HUES6 (cell line): Measurements from ENCODE around the gene PPP1R9B.
A peak's percentile ranks its signal among the peaks of the same experiment; 100 is the strongest.

Experiments used
- H3K27ac ChIP-seq: 2 replicates; pipeline ENCODE4 v1.7.0; 2013; ENCODE audit warnings: low read depth, mild to moderate bottlenecking, low read length, inconsistent platforms
- H3K27me3 ChIP-seq: 2 replicates; pipeline ENCODE4 v1.6.1; 2013; ENCODE audit warnings: low read length; ENCODE audit not compliant: control insufficient read depth, insufficient read depth
- H3K36me3 ChIP-seq: 2 replicates; pipeline ENCODE4 v1.6.1; 2013; ENCODE audit warnings: low read length; ENCODE audit not compliant: control insufficient read depth, insufficient read depth
- H3K4me1 ChIP-seq: 2 replicates; pipeline ENCODE4 v1.6.1; 2013; ENCODE audit warnings: low read length; ENCODE audit not compliant: control insufficient read depth, insufficient read depth
- H3K4me3 ChIP-seq: 2 replicates; pipeline ENCODE4 v1.5.1; 2013; ENCODE audit warnings: low read depth, low read length
- H3K9ac ChIP-seq: one replicate; pipeline ENCODE4 v1.6.1; 2013; ENCODE audit warnings: mild to moderate bottlenecking, low read length
- H3K9me3 ChIP-seq: 2 replicates; pipeline ENCODE4 v1.6.1; 2013; ENCODE audit warnings: low read depth, low read length; ENCODE audit not compliant: control insufficient read depth, insufficient read depth

The PPP1R9B gene

DNA sequence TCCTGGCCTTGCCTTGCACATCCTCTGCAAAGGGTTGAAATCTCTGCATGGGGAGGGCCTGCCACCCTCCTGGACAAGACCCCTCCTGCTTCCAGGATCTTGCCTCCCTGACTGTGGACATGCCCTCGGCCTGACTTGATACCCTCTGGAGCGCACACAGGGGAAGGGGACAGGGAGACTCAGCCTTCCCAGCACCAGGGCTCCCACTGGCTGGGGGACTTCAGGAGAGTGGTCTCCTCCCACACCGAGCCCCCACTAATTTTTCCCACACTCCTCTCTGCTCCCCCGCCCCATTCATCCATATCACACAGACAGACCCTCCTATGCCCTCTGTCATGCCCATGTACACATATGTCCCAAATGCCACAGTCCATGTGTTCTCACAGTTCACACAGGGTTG, 29.6 kb upstream of the PPP1R9B start:
- Histone ChIP-seq H3K36me3 (peaks cover under 1% of the 10 kb centered on the region; the same call in 1 of the 2 replicates), H3K27ac (no peak overlapping the region)

DNA sequence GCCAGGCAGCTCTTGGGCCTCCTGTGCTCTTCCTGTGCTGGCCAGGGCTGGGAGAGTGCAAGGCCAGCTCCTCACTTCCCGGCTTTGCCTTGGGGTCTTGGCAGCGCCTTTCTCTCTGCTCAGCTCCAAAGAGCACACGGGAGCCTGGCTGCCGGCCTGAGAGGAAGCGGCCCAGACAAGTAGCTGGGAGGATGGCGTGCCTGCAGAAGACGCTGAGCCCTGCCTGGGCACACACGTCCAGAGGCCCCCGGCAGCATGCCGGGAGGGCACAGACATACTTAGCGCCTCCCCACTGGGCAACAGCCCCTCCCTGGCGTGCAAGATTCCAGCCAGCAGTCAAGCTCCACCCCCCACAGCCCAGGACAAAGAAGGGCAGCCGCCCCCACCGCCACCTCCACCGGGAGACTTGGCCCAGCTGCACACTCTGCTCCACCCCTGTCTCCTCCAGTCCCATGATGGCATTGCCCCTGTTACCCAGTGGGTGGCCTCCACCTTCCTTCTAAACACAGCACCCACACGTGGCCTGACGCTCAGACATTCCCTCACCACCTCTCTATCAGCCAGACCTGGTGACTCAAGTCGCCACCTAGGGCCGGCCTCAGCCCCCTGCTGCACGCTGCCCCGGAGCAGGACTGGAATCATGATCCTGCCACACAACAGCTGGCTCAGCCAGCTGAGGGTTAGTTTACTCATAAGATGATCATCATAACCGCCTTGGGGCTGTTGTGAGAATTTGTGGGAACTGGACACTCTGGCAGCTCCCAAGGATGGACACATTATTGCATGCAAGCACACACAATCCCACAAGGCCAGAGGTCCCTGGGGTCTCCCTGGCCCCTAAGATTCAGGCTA, 27.7 kb upstream of the PPP1R9B start:
- Histone ChIP-seq H3K9me3 (no peaks in the 10 kb centered on the region), H3K27me3 (no peaks in the 10 kb centered on the region), H3K4me3 (peak overlapping the region; percentile 45), H3K27ac (peak overlapping the region; percentile 44; the same call in 1 of the 2 replicates), H3K9ac (peak overlapping the region; percentile 62), H3K36me3 (no peaks in the 10 kb centered on the region), H3K4me1 (peaks cover 33% of the 10 kb centered on the region)

More for the DNA sequence above, 29.6 kb upstream of the PPP1R9B start:
- Histone ChIP-seq H3K27me3 (no peaks in the 10 kb centered on the region), H3K4me3 (no peak overlapping the region), H3K9ac (no peak overlapping the region), H3K9me3 (no peaks in the 10 kb centered on the region), H3K4me1 (peaks cover 43% of the 10 kb centered on the region)

DNA sequence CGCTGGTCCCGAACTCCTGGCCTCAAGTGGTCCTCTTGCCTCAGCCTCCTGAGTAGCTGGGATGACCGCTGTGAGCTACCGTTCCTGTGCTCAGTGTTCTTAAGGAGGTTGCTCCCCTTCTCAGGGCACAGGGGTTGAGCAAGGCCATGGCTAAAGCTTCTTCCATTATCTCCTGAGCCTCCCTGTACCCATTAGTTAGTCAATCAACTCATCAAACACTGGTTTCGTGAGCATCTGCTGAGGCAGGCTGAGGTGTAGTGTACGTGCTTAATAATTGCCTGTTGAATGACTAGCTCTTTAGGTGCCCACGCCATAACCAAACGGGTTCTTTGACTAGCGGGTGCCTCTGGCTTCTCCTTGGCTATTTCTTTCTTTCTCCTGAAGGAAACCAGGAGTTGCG, 27.0 kb upstream of the PPP1R9B start:
- no peaks in the 10 kb centered on the region for H3K27me3 ChIP-seq
- peaks cover 32% of the 10 kb centered on the region for H3K4me1 ChIP-seq
- H3K36me3 ChIP-seq: no peaks in the 10 kb centered on the region
- no peaks in the 10 kb centered on the region for H3K9me3 ChIP-seq
- H3K27ac ChIP-seq: 0 out of 2 replicates have a peak overlapping the region, but pooled peaks have one; percentile 44
- H3K9ac ChIP-seq: peak overlapping the region; percentile 62
- peak overlapping the region; percentile 45 for H3K4me3 ChIP-seq

DNA sequence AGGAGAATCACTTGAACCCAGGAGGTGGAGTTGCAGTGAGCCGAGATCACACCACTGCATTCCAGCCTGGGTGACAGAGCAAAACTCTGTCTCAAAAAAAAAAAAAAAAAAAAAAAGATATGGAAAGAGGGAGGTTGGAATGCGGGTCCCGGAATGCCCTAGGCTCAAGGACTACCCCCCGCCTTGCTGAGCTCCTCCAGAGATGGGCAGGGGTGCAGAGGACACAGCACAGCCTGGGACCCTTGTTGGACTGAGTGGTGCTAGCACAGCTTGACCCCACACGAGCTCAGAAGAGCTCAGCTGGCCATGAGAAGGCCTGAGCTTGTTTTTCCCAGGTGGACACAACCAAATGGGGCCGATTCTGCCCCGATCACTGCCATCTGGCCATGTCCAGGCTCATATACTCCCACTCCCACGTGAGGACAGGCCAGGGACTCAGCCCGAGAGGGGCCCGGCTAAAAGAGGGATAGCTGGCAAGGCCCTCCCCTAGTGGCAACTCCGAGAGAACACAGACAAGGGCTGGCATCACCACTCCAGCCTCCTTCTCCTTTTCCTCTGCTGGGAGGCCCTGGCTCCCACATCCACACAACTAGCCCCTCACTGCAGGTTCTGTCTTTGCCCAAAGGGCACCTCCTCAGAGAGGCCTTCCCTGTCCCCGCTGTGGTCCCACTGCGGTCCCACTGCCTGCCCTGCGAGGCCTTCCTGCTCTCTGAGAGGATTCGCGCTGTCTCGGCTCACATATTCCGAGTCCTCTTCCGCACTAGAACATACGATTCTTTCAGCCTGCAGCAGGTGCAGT, 26.3 kb upstream of the PPP1R9B start:
- no peak overlapping the region for H3K9ac ChIP-seq
- H3K4me1 ChIP-seq: peaks cover 32% of the 10 kb centered on the region
- no peak overlapping the region for H3K4me3 ChIP-seq
- H3K36me3 ChIP-seq: no peaks in the 10 kb centered on the region
- no peaks in the 10 kb centered on the region for H3K9me3 ChIP-seq
- H3K27ac ChIP-seq: no peak overlapping the region
- no peaks in the 10 kb centered on the region for H3K27me3 ChIP-seq

DNA sequence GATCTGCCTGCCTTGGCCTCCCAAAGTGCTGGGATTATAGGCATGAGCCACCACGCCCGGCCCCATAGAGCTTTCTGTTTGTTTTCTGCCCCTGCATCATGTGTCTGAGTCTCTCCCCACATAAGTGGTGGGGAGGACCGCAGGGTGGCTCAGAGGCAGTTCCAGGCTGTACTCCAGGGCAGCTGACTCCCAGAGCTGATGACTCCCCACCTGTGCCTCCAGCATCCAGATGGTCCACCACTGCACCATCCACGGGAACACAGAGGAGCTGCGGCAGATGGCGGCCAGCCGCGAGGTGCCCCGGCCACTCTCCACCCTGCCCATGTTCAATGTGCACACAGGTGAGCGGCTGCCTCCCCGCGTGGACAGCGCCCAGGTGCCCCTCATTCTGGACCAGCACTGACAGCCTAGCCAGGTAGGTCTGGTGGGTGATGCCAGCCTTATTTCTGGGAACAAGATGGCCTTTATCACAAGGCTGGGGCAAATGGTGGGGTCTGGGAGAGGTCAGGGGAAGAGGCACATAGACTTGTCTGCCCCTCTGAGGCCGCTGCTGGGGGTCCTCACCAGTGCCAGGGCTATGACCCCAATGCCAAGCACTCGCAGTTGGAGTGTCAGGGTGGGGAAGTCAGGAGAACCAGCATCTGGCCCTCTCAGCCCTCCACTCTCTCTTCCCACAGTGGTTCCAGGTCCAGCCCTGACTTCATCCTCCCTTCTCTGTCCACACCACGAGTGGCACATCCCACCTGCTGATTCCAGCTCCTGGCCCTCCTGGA, 24.7 kb upstream of the PPP1R9B start:
- H3K27ac ChIP-seq: no peak overlapping the region
- H3K27me3 ChIP-seq: no peaks in the 10 kb centered on the region
- H3K9ac ChIP-seq: no peak overlapping the region
- peaks cover 32% of the 10 kb centered on the region for H3K4me1 ChIP-seq
- no peaks in the 10 kb centered on the region for H3K36me3 ChIP-seq
- H3K9me3 ChIP-seq: no peaks in the 10 kb centered on the region
- H3K4me3 ChIP-seq: no peak overlapping the region

DNA sequence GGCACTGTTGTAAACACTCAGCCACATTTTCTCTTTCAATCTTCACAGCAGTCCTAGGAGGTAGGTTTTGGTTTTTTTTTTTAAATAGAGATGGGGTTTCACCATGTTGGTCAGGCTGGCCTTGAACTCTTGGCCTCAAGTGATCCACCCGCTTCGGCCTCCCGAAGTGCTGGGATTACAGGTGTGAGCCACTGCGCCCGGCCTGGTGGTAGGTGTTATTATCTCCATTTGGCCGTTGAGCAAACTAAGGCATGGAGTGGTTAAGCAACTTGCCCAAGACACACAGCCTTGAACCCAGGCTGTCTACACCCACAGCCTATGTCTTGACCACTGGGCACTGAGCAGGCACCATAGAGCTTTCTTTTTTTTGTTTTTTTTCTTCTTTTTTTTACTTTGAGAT, 24.0 kb upstream of the PPP1R9B start:
- no peaks in the 10 kb centered on the region for H3K27me3 ChIP-seq
- H3K4me1 ChIP-seq: peaks cover 32% of the 10 kb centered on the region
- H3K27ac ChIP-seq: no peak overlapping the region
- H3K9me3 ChIP-seq: no peaks in the 10 kb centered on the region
- H3K4me3 ChIP-seq: no peak overlapping the region
- no peak overlapping the region for H3K9ac ChIP-seq
- H3K36me3 ChIP-seq: no peaks in the 10 kb centered on the region

DNA sequence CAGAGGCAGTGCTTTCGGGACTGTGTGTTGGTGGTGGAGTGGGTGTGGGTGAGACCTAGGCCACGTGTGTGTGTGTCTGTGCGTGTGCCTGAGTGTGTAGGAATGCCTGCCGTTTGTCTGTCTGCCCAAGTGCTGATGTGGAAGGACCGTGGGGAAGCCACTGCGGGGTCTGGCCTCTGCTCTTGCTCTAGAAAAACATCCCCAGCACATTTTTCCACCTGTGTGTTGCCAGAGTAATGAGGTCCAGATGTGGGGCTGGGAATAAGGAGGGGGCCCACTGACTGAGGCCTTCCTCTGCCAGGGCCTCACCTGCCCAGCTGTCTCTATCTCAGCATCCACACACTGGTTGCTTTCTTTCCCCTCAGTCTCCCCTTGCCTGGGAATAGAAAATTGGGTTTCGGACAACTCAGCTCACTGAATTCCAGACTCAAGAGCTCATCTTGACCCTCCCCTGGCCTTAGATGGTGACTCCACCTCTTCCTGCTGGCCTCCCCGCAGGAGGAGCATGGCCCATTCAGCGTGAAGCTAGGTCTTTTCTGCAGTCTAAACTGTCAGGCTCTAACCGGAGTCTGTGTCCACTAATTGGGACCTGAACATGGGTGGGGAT, 23.0 kb upstream of the PPP1R9B start:
- Histone ChIP-seq H3K27me3 (no peaks in the 10 kb centered on the region), H3K27ac (no peak overlapping the region), H3K4me3 (no peak overlapping the region), H3K4me1 (peaks cover 28% of the 10 kb centered on the region), H3K9me3 (no peaks in the 10 kb centered on the region), H3K9ac (no peak overlapping the region), H3K36me3 (no peaks in the 10 kb centered on the region)

DNA sequence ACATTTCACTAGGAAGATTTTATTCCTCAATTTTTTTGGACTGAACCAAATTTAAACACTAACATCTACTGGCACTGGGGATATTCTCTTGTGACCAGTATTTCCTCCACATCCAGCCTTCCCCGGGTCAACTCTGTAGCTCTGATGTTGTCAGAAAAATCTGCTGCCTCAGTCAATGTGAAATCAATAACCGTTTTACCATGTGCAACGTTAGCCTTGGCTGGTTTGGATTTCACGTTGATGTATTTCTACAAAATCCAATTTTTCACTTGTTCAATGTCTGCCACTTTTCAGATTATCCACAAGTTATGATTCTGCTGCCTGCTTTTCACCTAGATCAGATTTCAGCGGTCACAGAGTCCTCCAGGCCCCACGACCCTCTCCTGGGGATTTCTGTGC, 22.5 kb upstream of the PPP1R9B start:
- H3K4me1 ChIP-seq: peaks cover 28% of the 10 kb centered on the region
- H3K4me3 ChIP-seq: no peak overlapping the region
- H3K9me3 ChIP-seq: no peaks in the 10 kb centered on the region
- no peak overlapping the region for H3K27ac ChIP-seq
- no peak overlapping the region for H3K9ac ChIP-seq
- H3K36me3 ChIP-seq: no peaks in the 10 kb centered on the region
- H3K27me3 ChIP-seq: no peaks in the 10 kb centered on the region

DNA sequence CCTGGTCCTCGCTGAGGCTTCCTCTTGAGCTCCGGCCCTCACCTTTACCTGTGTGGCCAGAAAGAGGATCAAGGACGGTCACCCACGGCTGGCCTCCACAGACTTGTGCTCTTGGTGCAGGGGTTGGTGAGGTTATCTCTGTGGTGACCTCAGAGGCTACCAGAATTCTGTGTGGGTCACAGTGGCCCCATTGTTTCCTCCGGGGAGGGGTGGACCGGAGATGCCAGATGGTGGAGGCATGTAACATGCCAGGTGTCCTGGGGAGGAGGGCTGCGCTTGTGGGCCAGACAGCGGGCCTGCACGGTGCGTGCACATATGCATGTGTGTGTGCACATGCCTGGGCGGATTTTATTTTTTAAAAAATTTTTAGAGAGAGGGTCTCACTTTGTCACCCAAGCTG, 21.7 kb upstream of the PPP1R9B start:
- H3K4me1 ChIP-seq: peaks cover 28% of the 10 kb centered on the region
- H3K36me3 ChIP-seq: no peaks in the 10 kb centered on the region
- H3K9me3 ChIP-seq: no peaks in the 10 kb centered on the region
- no peak overlapping the region for H3K4me3 ChIP-seq
- no peak overlapping the region for H3K27ac ChIP-seq
- no peak overlapping the region for H3K9ac ChIP-seq
- no peaks in the 10 kb centered on the region for H3K27me3 ChIP-seq

DNA sequence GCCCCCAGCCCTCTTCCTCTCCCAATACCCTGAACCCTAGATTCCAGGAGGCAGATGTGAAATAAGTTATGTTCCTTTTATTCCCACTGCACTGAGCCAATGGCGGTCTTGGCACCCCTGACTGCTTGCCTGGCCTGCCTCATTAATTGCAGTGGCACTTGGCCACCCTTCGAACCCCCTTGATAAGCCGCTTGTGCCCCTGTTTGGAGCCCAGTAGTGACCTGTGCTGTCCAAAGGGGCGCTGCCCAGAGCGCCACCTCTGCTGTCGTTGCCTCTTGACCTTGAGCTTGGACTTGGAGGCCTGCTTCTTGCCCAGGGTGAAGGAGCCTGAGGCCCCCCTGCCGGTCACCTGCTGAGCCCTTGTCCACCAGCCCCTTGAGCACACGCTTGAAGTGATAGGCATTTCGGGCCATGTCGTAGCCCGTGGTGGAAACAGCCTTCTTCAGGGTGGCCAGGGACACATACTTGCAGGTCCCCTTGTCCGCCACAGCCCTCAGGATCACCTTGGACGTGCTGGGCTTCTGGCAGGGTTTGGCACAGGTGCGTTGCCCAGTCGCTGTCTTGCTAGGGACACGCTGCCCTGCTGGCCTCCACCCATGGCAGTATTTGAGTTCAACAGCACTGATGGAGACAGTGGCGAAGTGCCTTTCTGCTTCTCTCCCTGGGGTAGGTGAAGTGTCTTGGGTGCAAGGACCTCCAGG, 21.0 kb upstream of the PPP1R9B start:
- Histone ChIP-seq H3K4me1 (peaks cover 26% of the 10 kb centered on the region), H3K36me3 (no peaks in the 10 kb centered on the region), H3K27me3 (no peaks in the 10 kb centered on the region), H3K4me3 (no peak overlapping the region), H3K27ac (no peak overlapping the region), H3K9ac (no peak overlapping the region), H3K9me3 (no peaks in the 10 kb centered on the region)
